ACC112 (cell line): ENCODE data around the gene VGLL4.
A peak's percentile ranks its signal among the peaks of the same experiment; 100 is the strongest.

Source experiments
- H2AFZ ChIP-seq: fragments of 200-600 bp; sonication (generic); one replicate; pipeline ENCODE4 v1.6.0; 2017; ENCODE audit warnings: antibody characterized with exemption, low read length; ENCODE audit not compliant: unreplicated experiment
- H3K27ac ChIP-seq: fragments of 200-600 bp; sonication (generic); 2 replicates; pipeline ENCODE4 v1.5.1; 2014; ENCODE audit warnings: low read depth, mild to moderate bottlenecking, antibody characterized with exemption, low read length, moderate library complexity
- H3K27me3 ChIP-seq: fragments of 200-600 bp; sonication (generic); 2 replicates; pipeline ENCODE4 v1.6.1; 2014; ENCODE audit warnings: mild to moderate bottlenecking, antibody characterized with exemption, low read length, moderate library complexity, mixed read lengths; ENCODE audit not compliant: insufficient read depth
- H3K36me3 ChIP-seq: fragments of 200-600 bp; sonication (generic); 2 replicates; pipeline ENCODE4 v1.6.1; 2016; ENCODE audit warnings: mild to moderate bottlenecking, antibody characterized with exemption, low read length, moderate library complexity, mixed read lengths; ENCODE audit not compliant: insufficient read depth
- H3K4me1 ChIP-seq: fragments of 200-600 bp; sonication (generic); one replicate; pipeline ENCODE4 v1.6.1; 2016; ENCODE audit warnings: low read length, mixed read lengths; ENCODE audit not compliant: insufficient read depth, unreplicated experiment, control insufficient read depth
- H3K4me3 ChIP-seq: fragments of 200-600 bp; sonication (generic); 2 replicates; pipeline ENCODE4 v1.5.1; 2014; ENCODE audit warnings: mild to moderate bottlenecking, low read depth, low read length
- H3K79me2 ChIP-seq: fragments of 200-600 bp; sonication (generic); one replicate; pipeline ENCODE4 v1.6.0; 2016; ENCODE audit warnings: low read length; ENCODE audit not compliant: control insufficient read depth, unreplicated experiment, insufficient read depth

The VGLL4 gene

DNA sequence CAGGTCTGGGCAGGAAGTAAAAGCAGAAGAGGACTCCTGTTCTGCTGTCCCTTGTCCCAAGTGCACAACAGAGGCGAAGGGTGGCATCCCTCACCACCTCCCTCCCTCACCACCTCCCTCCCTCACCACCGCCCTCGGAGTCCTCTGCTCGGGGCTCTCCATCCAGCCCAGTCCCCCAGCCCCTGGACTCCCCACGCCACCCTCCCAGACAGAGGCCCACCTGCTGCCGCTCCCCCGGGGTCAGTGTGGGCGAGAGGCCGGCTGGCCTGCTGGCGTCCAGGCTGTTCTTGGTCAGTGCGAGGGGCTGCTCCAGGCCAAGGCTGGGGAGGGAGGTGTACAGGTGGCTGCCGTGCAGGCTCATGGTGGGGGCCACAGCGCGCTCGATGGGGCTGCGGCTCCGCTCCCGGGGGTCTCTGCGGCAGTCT is 79.1 kb downstream of the VGLL4 start:
- peaks cover 23% of the 10 kb centered on the region for H3K4me1 ChIP-seq
- no peak overlapping the region for H3K4me3 ChIP-seq
- no peaks in the 10 kb centered on the region for H3K27me3 ChIP-seq
- H3K79me2 ChIP-seq = peaks cover 56% of the 10 kb centered on the region
- no peak overlapping the region for H3K27ac ChIP-seq
- peaks cover 18% of the 10 kb centered on the region; the same call in 1 of the 2 replicates for H3K36me3 ChIP-seq
- no peak overlapping the region for H2AFZ ChIP-seq

DNA sequence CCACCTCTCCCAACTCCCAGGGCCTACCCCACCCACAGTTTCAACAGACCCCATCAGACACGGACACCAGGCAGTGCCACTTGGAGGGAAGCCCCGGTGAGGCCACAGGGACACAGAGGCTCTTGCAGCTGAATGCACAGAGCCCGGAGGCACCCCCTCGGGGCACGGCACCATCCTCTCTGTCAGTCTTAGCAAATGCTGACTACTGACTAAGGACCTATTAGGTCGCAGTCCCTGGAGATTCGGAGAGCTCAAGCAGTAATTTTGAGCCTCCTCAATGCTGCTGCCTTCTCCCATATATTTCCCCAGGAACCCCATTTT is 79.9 kb downstream of the VGLL4 start:
- Histone ChIP-seq H3K79me2 (peaks cover 58% of the 10 kb centered on the region), H2AFZ (no peak overlapping the region), H3K27me3 (no peaks in the 10 kb centered on the region), H3K4me1 (peaks cover 16% of the 10 kb centered on the region), H3K4me3 (no peak overlapping the region), H3K36me3 (peaks cover 18% of the 10 kb centered on the region; the same call in 1 of the 2 replicates), H3K27ac (no peak overlapping the region)

DNA sequence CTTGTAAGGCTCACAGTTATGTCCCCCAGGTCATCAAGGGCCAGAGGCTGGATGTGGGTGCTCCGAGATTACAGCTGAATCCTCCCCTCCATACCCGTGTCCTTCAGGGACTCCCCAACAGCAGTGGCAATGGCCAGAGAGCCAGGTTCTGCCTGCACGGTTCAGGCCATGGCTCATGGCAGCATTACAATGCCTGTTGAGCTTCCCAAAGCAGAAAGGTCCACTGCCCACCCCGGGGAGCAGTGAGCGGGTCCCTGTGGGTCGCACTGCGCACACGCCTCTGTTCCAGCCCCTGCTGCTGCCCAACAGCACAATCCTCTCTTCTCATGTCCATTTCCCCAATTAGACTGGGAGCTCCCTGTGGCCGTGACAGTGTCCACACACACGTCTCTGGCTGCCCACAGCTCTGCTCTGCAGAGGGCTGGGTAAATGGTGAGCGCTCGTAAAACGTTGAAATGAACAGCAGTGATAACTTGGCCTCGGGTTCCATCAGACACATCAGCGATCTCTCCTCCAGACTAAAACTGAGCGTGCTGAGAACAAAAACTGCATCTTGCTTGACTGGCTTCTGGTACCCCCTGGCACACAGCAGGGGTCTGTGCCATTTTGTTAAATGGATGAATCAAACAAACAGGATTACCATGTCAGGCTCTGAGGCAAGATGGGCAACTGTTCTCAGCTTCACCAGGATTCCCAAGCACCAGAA is 80.4 kb downstream of the VGLL4 start:
- H3K27me3 ChIP-seq = no peaks in the 10 kb centered on the region
- H3K27ac ChIP-seq = no peak overlapping the region
- H3K4me1 ChIP-seq = peaks cover 20% of the 10 kb centered on the region
- H3K4me3 ChIP-seq = no peak overlapping the region
- H3K36me3 ChIP-seq = peaks cover 18% of the 10 kb centered on the region; the same call in 1 of the 2 replicates
- peaks cover 58% of the 10 kb centered on the region for H3K79me2 ChIP-seq
- no peak overlapping the region for H2AFZ ChIP-seq

DNA sequence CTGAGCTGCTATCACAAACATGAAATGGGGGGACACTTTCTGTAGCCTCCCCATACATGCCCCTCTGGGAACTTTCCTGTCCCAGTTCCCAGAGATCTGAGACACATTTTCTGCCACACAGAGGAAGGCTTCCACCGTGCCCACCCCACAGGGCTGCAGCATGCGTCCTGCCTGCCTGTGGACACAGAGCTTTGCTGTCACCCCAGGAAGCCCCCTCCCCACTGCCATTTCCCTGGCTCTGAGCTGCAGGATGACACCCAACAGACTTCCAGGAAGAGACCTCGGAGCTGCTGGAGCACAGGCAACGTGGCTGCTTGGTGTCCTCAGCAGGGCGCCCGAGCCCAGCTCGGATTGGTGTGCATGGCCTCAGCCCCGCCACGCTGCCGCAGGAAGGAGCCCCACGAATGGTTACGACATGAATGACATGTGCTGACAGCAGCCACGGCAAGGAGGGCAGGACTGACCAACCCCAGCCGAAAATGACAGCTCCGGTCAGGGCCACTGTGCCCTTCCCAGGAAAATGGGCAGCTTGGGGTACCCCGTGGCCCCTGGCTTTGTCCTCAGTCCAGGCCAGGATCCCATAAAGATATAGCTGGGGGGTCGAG is 81.3 kb downstream of the VGLL4 start:
- Histone ChIP-seq H2AFZ (no peak overlapping the region), H3K27me3 (no peaks in the 10 kb centered on the region), H3K4me3 (no peak overlapping the region), H3K27ac (no peak overlapping the region), H3K36me3 (peaks cover 17% of the 10 kb centered on the region; the same call in 1 of the 2 replicates), H3K79me2 (peaks cover 52% of the 10 kb centered on the region), H3K4me1 (peaks cover 22% of the 10 kb centered on the region)

DNA sequence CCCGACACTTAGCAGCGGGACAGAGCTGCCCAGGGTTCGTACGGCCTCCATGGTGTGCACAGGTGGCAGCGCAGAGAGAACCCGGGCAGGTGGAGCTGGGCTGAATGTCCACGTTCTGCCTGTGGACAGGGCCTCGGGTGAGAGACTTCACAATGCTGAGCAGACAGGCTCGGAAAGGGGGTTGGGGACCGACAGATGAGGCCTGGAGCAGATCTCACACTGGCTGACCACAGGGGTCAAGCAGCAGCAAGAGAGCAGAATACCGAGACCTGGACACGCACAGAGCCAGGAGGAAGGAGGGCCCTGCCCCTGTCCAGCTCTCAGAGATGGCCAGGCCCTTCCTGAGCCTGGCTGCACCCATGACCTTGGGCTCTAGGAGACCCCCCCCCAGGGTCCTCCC is 83.0 kb downstream of the VGLL4 start:
- H2AFZ ChIP-seq = no peak overlapping the region
- H3K27ac ChIP-seq = no peak overlapping the region
- H3K4me1 ChIP-seq = peaks cover 27% of the 10 kb centered on the region
- H3K36me3 ChIP-seq = peaks cover 5% of the 10 kb centered on the region; the same call in 1 of the 2 replicates
- no peaks in the 10 kb centered on the region for H3K27me3 ChIP-seq
- H3K79me2 ChIP-seq = peaks cover 42% of the 10 kb centered on the region
- no peak overlapping the region for H3K4me3 ChIP-seq

DNA sequence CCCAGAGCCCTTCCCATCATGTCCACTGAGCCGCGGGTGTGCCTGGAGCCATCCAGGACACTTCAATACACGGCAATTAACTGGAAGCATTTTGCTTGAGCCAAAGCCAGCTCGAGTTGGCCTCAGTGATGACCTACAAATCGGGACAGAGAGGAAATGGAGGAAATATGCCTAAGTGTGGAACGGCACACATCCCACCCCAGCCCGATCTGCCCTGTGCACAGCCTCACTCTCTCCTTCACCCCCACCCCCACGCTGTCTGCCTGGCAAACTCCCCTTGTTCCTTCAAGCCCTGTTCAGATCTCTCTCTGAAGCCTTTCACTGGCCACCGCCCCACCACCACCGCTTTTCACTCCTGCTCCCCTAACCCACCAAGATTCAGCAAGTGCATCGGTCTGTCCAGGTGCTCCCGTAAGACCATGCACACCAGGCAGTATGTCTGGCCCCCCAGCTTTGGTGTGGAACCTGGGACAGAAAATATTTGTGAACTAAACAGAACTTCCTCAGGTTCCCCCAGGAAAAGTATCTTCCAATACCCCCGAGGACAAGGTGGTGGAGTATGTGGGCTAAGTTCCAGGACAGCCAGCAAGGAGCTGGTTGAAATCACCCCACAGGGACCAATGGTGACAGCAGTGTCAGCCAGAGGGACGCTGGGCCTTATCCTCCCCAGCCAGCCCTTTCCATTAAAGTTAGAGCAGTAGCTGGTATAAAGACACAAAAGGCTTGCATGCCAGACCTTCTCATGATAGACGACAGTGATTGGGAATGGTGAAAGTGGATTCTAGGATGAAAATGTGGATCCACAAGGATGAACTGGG is 83.7 kb downstream of the VGLL4 start:
- Histone ChIP-seq H3K27me3 (no peaks in the 10 kb centered on the region), H3K4me3 (no peak overlapping the region), H3K79me2 (peaks cover 40% of the 10 kb centered on the region), H3K4me1 (peaks cover 27% of the 10 kb centered on the region), H2AFZ (no peak overlapping the region), H3K36me3 (0 out of 2 replicates have a peak, but pooled peaks cover 4% of the 10 kb centered on the region), H3K27ac (no peak overlapping the region)

DNA sequence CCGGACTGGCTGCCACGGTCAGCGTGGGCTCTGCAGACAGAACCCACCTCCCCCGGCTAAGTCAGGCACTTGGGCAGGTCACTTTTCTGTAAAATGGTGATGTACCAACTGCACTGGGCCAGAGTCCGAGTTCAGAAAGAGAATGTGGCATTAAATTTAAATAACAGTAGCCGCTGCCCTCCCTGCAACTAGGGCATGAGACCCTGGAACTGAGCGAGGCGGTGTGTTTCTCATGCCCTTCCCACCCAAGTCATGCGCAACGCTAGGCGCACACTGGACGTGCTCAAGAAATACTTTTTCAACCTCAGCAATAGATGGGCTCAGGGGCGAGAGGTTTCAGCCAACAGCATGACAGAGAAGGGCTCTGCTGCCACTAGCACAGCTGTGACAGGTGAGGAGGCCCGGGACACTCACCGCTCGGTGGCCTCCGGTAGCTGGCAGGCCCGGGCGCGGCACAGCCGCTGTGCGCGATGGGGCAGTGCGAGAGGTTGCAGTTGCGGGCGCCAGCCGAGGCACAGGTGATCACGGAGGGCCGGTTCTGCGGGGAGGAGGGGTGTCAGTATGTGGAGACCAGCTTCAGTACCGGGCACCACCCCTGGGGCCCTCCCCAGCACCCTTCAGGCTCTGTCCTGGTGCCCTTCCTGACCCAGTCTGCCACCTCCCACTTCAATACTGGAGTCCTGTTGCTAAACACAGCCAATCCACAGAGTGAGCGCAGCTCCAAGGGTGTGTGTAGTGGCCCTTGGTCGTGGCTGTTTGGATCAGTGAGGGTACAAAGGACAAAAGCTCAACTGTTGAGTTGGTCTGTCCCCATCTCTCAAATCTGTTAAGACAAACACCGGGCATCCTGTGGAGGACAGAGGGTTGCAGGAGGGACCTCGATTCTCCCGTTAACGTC is 84.5 kb downstream of the VGLL4 start:
- Histone ChIP-seq H3K4me3 (no peak overlapping the region), H3K27me3 (no peaks in the 10 kb centered on the region), H3K36me3 (0 out of 2 replicates have a peak, but pooled peaks cover 4% of the 10 kb centered on the region), H3K27ac (peak overlapping the region; percentile 82; the same call in 1 of the 2 replicates), H3K4me1 (peaks cover 30% of the 10 kb centered on the region), H3K79me2 (peaks cover 34% of the 10 kb centered on the region), H2AFZ (no peak overlapping the region)

DNA sequence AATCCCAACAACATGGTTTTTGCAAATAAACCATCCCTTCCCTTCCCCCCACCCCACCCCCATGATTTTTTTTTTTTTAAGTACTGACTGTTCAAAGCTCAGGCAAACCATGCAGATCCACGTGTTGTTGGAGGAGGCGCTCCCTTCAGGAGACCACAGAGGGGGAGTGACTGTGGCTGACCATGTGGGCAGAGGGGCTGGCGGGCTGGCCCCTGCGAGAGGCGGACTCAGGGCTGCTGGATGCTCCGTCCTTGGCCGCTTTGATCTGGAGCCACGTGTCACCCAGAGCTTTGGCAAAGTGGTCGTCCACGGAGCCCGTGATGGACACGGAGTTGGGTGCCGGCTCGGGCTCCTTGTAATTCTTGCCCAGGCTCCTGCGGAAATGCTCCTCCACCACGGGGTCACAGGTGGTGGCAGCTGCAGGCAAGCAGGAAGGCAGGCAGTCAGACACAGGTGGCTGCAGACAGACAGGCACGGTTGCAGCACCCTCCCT is 85.3 kb downstream of the VGLL4 start:
- H3K4me1 ChIP-seq = peaks cover 37% of the 10 kb centered on the region
- H3K79me2 ChIP-seq = peaks cover 32% of the 10 kb centered on the region
- no peak overlapping the region for H2AFZ ChIP-seq
- H3K36me3 ChIP-seq = 0 out of 2 replicates have a peak, but pooled peaks cover 4% of the 10 kb centered on the region
- H3K4me3 ChIP-seq = no peak overlapping the region
- no peaks in the 10 kb centered on the region for H3K27me3 ChIP-seq
- H3K27ac ChIP-seq = peak overlapping the region; percentile 82

DNA sequence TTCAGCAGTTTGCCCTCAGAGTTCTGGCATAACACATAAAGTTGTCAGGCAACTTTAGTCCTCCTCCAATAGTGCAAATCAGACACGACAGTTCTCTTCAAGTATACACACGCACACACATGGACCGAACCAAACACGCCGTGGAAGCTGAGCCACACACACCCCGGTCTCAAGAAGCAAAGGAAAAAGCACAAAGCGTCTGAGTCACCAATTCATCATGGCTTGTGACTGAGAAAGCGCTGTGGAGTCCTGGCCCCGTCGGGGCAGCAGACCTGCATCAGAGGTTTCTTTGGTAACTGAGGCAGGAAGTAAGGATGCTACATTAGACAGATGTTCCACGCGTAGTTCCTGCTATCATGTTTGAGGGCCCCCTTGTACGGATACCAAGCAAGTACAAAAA is 85.7 kb downstream of the VGLL4 start:
- peaks cover 28% of the 10 kb centered on the region for H3K79me2 ChIP-seq
- H2AFZ ChIP-seq = no peak overlapping the region
- peak overlapping the region; percentile 82 for H3K27ac ChIP-seq
- peaks cover 6% of the 10 kb centered on the region; the same call in 1 of the 2 replicates for H3K36me3 ChIP-seq
- H3K4me3 ChIP-seq = peak overlapping the region; percentile 26; the same call in 1 of the 2 replicates
- peaks cover 41% of the 10 kb centered on the region for H3K4me1 ChIP-seq
- no peaks in the 10 kb centered on the region for H3K27me3 ChIP-seq
